Pancreas (tissue), 10 donors: ENCODE results near the gene HIVEP3. TPM values are rescaled to one million over a fixed set of nuclear protein-coding genes. Genes with fewer than 3 reads are reported as not detected.

Experiments used
- ATAC-seq, 4 donors: fragments of 200-7000 bp; cut with Tn5 transposase; one replicate each; pipeline versions ENCODE4 v1.8.0 to v1.9.1; 2020; ENCODE audit warnings: mild to moderate bottlenecking in 4 of 4, moderate library complexity in 4 of 4
- DNase-seq, 6 donors: peaks; one replicate each; pipeline ENCODE4 v3.0.0-alpha.2; 2020
- FAIRE-seq: peaks from 2 replicates; lab custom pipeline; 2012; peaks lifted over from hg19 to GRCh38; lab: Jason Lieb, UNC
- H3K27ac ChIP-seq, 4 donors: fragments of 200-600 bp; sonication (generic); 1 replicate in 3 of 4; 2 replicates in 1 of 4; pipeline versions ENCODE4 v1.5.0 to v1.8.0; 2020
- H3K27me3 ChIP-seq, 4 donors: fragments of 200-600 bp; one replicate each; pipeline ENCODE4 v1.8.0; 2021
- H3K36me3 ChIP-seq, 3 donors: fragments of 200-600 bp; sonication (generic) in 1 of 3; one replicate each; pipeline versions ENCODE4 v1.5.0 to v1.8.0; 2020 to 2021
- H3K4me1 ChIP-seq, 3 donors: fragments of 200-600 bp; one replicate each; pipeline ENCODE4 v1.8.0; 2021
- H3K4me3 ChIP-seq, 4 donors: fragments of 200-600 bp; sonication (generic) in 2 of 4; one replicate each; pipeline versions ENCODE4 v1.5.0 to v1.8.0; 2020 to 2021
- H3K9me3 ChIP-seq, 4 donors: fragments of 200-600 bp; one replicate each; pipeline ENCODE4 v1.8.0; 2021
- CTCF ChIP-seq, 4 donors: fragments of 200-600 bp; sonication (generic) in 3 of 4; IDR thresholded peaks; one replicate each; pipeline versions ENCODE4 v1.5.0 to v1.8.0; 2021; ENCODE audit warnings: antibody characterized with exemption in 4 of 4
- WGBS, 2 donors: extraction: QIAGEN DNeasy Blood & Tissue Kit; methylation state at CpG; one replicate each; pipeline ENCODE4 v1.1.7; 2013; 5-methylcytosine and 5-hydroxymethylcytosine counted together
- intact Hi-C, 3 donors: fragments of 100-400 bp; cut with DNase I; formaldehyde crosslinking; loops; one replicate each; pipeline versions ENCODE4 v1.11.1 to v1.14.2; 2022
- polyA plus RNA-seq, 2 donors: library from polyadenylated mRNA; stranded (reverse); fragments of 200-250 nt; gene quantifications; one replicate each; pipeline ENCODE4 v1.2.3, GENCODE V29; 2013
- total RNA-seq, 6 donors: library from RNA; stranded (reverse); fragmentation: NEBNext Ultra II Directional in 4 of 6; extraction: Animal tissue kit (Norgen Biotek cat#: 25700) in 4 of 6; gene quantifications; one replicate each; pipeline versions ENCODE4 v1.2.1 to v1.2.4, GENCODE V29; 2021 to 2023
- donor health status: healthy with polysubstance abuse.
- donor health status: DM: no; HTN: no; CAD: no; lungs with moderate emphysema.
- donor health status: DM: no; HTN: no; CAD: no.
- donor health status: control.
- donor health status: control.
- donor health status: Bipolar disorder and iron deficiency.
- donor health status: DM: yes; HTN: yes; CAD: no.
- donor health status: DM: no; HTN: no; CAD: no.
- donor health status: DM: no; HTN: no; CAD: no.
- donor health status: DM: yes; HTN: yes; CAD: no.

HIVEP3 gene
- total and polyA plus RNA-seq, 8 donors: 2.7 to 5.0 (median 3.1) TPM

- H3K36me3 ChIP-seq: no peaks in the 10 kb centered on the region
- no peak for FAIRE-seq
- no peak overlapping the region for H3K4me3 ChIP-seq
- DNase-seq: peak in 2 of 6 donors; percentile 23 to 27
- no peak for ATAC-seq
- no peaks in the 10 kb centered on the region for H3K27me3 ChIP-seq
- intact Hi-C loops: no loop called here
- H3K4me1 ChIP-seq: peaks cover 9 to 15% (median 12%) of the 10 kb centered on the region in 3 donors
- TF ChIP-seq CTCF (IDR thresholded peaks at IDR 0.05): no peak
- 80 to 87% methylated on average over 4 of the region's 4 CpGs for WGBS, 2 donors
- H3K27ac ChIP-seq: no peak overlapping the region
- H3K9me3 ChIP-seq: no peaks in the 10 kb centered on the region
Measured at GRCh38 chr1:41536361-41536802, 382.3 kb downstream of the HIVEP3 start.

GRCh38 chr1:41535716-41536115, 383.0 kb downstream of the HIVEP3 start:
- Histone ChIP-seq H3K27ac (no peak overlapping the region), H3K4me1 (peaks cover 9 to 15% (median 12%) of the 10 kb centered on the region in 3 donors), H3K9me3 (no peaks in the 10 kb centered on the region), H3K36me3 (no peaks in the 10 kb centered on the region), H3K4me3 (no peak overlapping the region), H3K27me3 (no peaks in the 10 kb centered on the region)
- 87 to 96% methylated on average over 5 of the region's 5 CpGs for WGBS, 2 donors
- FAIRE-seq (no peak), DNase-seq (peak in 1 of 6 donors; percentile 37), ATAC-seq (no peak)
- no peak for TF ChIP-seq CTCF (IDR thresholded peaks at IDR 0.05)
- intact Hi-C loops: no loop called here

GRCh38 chr1:41535276-41535675, 383.4 kb downstream of the HIVEP3 start:
- DNase-seq: peak in 2 of 6 donors; percentile 17 to 26
- Histone ChIP-seq H3K27ac (no peak overlapping the region), H3K36me3 (no peaks in the 10 kb centered on the region), H3K4me3 (no peak overlapping the region), H3K9me3 (no peaks in the 10 kb centered on the region), H3K27me3 (no peaks in the 10 kb centered on the region), H3K4me1 (peaks cover 9 to 15% (median 12%) of the 10 kb centered on the region in 3 donors)
- no peak for FAIRE-seq
- TF ChIP-seq CTCF (IDR thresholded peaks at IDR 0.05): no peak
- ATAC-seq: no peak
- 90 to 93% methylated on average over 6 of the region's 6 CpGs for WGBS, 2 donors
- intact Hi-C loops: no loop called here

- no peak for FAIRE-seq
- peaks cover 9 to 15% (median 12%) of the 10 kb centered on the region in 3 donors for H3K4me1 ChIP-seq
- ATAC-seq: no peak
- TF ChIP-seq CTCF (IDR thresholded peaks at IDR 0.05): no peak
- no peak overlapping the region for H3K27ac ChIP-seq
- intact Hi-C loops: no loop called here
- peak in 2 of 6 donors; percentile 24 to 25 for DNase-seq
- no peaks in the 10 kb centered on the region for H3K36me3 ChIP-seq
- WGBS, 2 donors: 94 to 95% methylated on average over 16 of the region's 17 CpGs
- no peaks in the 10 kb centered on the region for H3K27me3 ChIP-seq
- no peak overlapping the region for H3K4me3 ChIP-seq
- no peaks in the 10 kb centered on the region for H3K9me3 ChIP-seq
Measured at GRCh38 chr1:41534181-41535076, 384.3 kb downstream of the HIVEP3 start.

- 87% methylated on average over 5 of the region's 5 CpGs for WGBS, 2 donors
- Histone ChIP-seq H3K27ac (no peak overlapping the region), H3K4me3 (no peak overlapping the region), H3K9me3 (no peaks in the 10 kb centered on the region), H3K4me1 (peaks cover 9 to 15% (median 12%) of the 10 kb centered on the region in 3 donors), H3K36me3 (no peaks in the 10 kb centered on the region), H3K27me3 (no peaks in the 10 kb centered on the region)
- no peak for TF ChIP-seq CTCF (IDR thresholded peaks at IDR 0.05)
- intact Hi-C loops: no loop called here
- DNase-seq (peak in 1 of 6 donors; percentile 26), FAIRE-seq (no peak), ATAC-seq (no peak)
Measured at GRCh38 chr1:41533731-41534080, 385.0 kb downstream of the HIVEP3 start.
